ENCODE measurements around the gene CCDC50. TPM values are rescaled to one million over a fixed set of nuclear protein-coding genes. Genes with fewer than 3 reads are reported as not detected.

Gene CCDC50
- total and polyA plus RNA-seq, 2 of the 8 experiments (the other 6 are each of a cell fraction or from before 2014, with no cell fraction given) = 7.3 to 19.2 TPM

DNA sequence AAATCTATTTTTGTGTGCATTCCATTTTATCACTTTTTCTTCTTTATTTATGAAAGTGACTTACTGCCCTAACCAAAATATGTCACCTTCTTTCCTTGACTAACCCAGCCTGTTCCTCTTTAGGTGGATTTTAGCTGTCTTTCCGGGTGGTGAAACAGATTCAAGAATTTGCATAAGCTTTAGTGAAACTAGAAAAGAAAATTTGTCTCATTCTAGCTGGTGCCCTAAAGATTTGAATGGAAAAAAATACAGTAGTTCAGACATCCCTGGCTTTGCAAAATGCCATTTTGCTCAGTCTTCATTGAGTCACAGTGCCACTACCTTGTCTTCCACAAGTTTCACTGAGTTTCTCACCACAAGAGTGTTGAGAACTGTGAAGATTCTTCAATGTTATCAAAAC, 28.2 kb upstream of the CCDC50 start:
- Histone ChIP-seq H2BK15ac (ENCODE audit: low read length) (no peak overlapping the region), H2BK120ac (replicated peaks; ENCODE audit: low read depth, low read length) (no peak overlapping the region), H4K20me1 (replicated peaks in 1 of 2; ENCODE audit: control insufficient read depth in 1 of 2, insufficient read depth in 2 of 2, low read length in 2 of 2) (no peaks in the 10 kb centered on the region), H3K56ac (replicated peaks; ENCODE audit: insufficient read length, low read depth, low read length) (no peak overlapping the region), H3K27me3 (replicated peaks in 1 of 4; ENCODE audit: control insufficient read depth in 3 of 4, extremely low read depth in 1 of 4, insufficient read depth in 3 of 4, low read length in 3 of 4) (no peaks in the 10 kb centered on the region), H3K79me2 (ENCODE audit: control insufficient read depth in 1 of 2, insufficient read depth in 2 of 2, low read length in 2 of 2) (no peaks in the 10 kb centered on the region), H3K4me3 (ENCODE audit: extremely low read depth in 1 of 4, insufficient read depth in 2 of 4, low read depth in 3 of 4, low read length in 4 of 4) (no peak overlapping the region), H2AK5ac (ENCODE audit: low read depth, low read length) (no peak overlapping the region), H4K91ac (replicated peaks; ENCODE audit: insufficient read length, low read length) (no peak overlapping the region), H2AFZ (ENCODE audit: low read length) (no peak overlapping the region), H3K14ac (ENCODE audit: insufficient read length) (no peak overlapping the region), H3K18ac (ENCODE audit: extremely low read depth, low read length) (no peak overlapping the region), H3K79me1 (ENCODE audit: low read depth, low read length) (no peaks in the 10 kb centered on the region), H2BK5ac (ENCODE audit: low read depth, low read length) (no peak overlapping the region), H3K27ac (ENCODE audit: low read depth, low read length) (no peak overlapping the region), H4K5ac (ENCODE audit: insufficient read length, low read depth, low read length) (no peak overlapping the region), H3K23me2 (ENCODE audit: low read depth, low read length) (no peaks in the 10 kb centered on the region), H2BK12ac (ENCODE audit: low read depth, low read length) (no peak overlapping the region), H3K4me1 (replicated peaks in 1 of 4; ENCODE audit: control insufficient read depth in 3 of 4, insufficient read depth in 4 of 4, low read length in 3 of 4) (peaks cover 0 to 6% (median 3%) of the 10 kb centered on the region in 4 experiments; a peak in 3 of 7 replicates), H3K23ac (ENCODE audit: insufficient read length) (no peak overlapping the region), H3K9me3 (ENCODE audit: insufficient read depth in 2 of 2, low read depth in 1 of 2, low read length in 1 of 2) (no peaks in the 10 kb centered on the region), H3K9ac (replicated peaks in 1 of 4; ENCODE audit: extremely low read depth in 1 of 4, low read depth in 3 of 4, low read length in 3 of 4) (no peak overlapping the region), H3K36me3 (ENCODE audit: control insufficient read depth in 2 of 4, insufficient read depth in 4 of 4, low read length in 3 of 4) (no peaks in the 10 kb centered on the region), H2BK20ac (ENCODE audit: low read length) (no peak overlapping the region), H3K4ac (replicated peaks; ENCODE audit: insufficient read length, low read depth, low read length) (no peak overlapping the region), H4K8ac (ENCODE audit: extremely low read depth, insufficient read depth, low read length) (no peak overlapping the region), H3K4me2 (ENCODE audit: insufficient read depth in 1 of 2, low read depth in 2 of 2, low read length in 2 of 2) (no peak overlapping the region)
- 77% methylated on average over 1 of the region's 1 CpG; no CpG with 5 or more reads in 1 of the 2 experiments for WGBS, 2 experiments (ENCODE audit: extremely low coverage in 1 of 2, insufficient coverage in 1 of 2, insufficient read length in 1 of 2, insufficient replicate concordance in 2 of 2, low coverage in 1 of 2, low lambda C conversion rate in 2 of 2, missing lambda C conversion rate in 1 of 2)
- POLR2A ChIA-PET (ENCODE audit: partially characterized antibody) = no interaction called here
- CTCF ChIA-PET (ENCODE audit: partially characterized antibody) = interaction anchor here (1.1 kb wide), 1 partner anchor 17 kb away, joined by 3 read pairs; no protein-coding TSS in a partner anchor
- no peak for DNase-seq (ENCODE audit: low read depth in 1 of 2, low spot score in 2 of 2)
- FAIRE-seq = no peak
- TF ChIP-seq SUZ12 (IDR thresholded peaks at IDR 0.05; ENCODE audit: low read length) (no peak), SIN3A (conservative IDR thresholded peaks at IDR 0.05 in 1 of 2, IDR thresholded peaks at IDR 0.05 in 1 of 2; ENCODE audit: low read depth in 1 of 2, low read length in 2 of 2) (no peak), TEAD4 (IDR thresholded peaks at IDR 0.05; ENCODE audit: low read depth, low read length) (no peak), POLR2AphosphoS5 (IDR thresholded peaks at IDR 0.05; ENCODE audit: low read depth, low read length) (no peak), RFX5 (IDR thresholded peaks at IDR 0.05; ENCODE audit: borderline replicate concordance, low read depth, low read length) (no peak), CBX8 (IDR thresholded peaks at IDR 0.05; ENCODE audit: borderline replicate concordance, low read depth, low read length) (no peak), RBBP5 (IDR thresholded peaks at IDR 0.05; ENCODE audit: borderline replicate concordance, low read depth, low read length) (no peak), GABPA (IDR thresholded peaks at IDR 0.05; ENCODE audit: borderline replicate concordance, insufficient read depth, low read length) (no peak), CREB1 (IDR thresholded peaks at IDR 0.05) (no peak), CBX5 (IDR thresholded peaks at IDR 0.05; ENCODE audit: low read depth, low read length) (no peak)
- TF ChIP-seq, protein P1, sequence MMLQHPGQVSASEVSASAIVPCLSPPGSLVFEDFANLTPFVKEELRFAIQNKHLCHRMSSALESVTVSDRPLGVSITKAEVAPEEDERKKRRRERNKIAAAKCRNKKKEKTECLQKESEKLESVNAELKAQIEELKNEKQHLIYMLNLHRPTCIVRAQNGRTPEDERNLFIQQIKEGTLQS (IDR thresholded peaks at IDR 0.05; ENCODE audit: insufficient read depth, low read depth, low read length) = no peak
- TF ChIP-seq, protein P2, sequence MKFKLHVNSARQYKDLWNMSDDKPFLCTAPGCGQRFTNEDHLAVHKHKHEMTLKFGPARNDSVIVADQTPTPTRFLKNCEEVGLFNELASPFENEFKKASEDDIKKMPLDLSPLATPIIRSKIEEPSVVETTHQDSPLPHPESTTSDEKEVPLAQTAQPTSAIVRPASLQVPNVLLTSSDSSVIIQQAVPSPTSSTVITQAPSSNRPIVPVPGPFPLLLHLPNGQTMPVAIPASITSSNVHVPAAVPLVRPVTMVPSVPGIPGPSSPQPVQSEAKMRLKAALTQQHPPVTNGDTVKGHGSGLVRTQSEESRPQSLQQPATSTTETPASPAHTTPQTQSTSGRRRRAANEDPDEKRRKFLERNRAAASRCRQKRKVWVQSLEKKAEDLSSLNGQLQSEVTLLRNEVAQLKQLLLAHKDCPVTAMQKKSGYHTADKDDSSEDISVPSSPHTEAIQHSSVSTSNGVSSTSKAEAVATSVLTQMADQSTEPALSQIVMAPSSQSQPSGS (IDR thresholded peaks at IDR 0.05; ENCODE audit: low read length) = no peak

Data from H1 (cell line).